ENCODE data around the gene CYB5RL.

The CYB5RL gene

GRCh38 chr1:54244655-54245054, 44.8 kb upstream of the CYB5RL start:
- H3K4me3 ChIP-seq (ENCODE audit: low read depth in 1 of 2, low read length in 1 of 2) = no peak overlapping the region
- peaks cover 6% of the 10 kb centered on the region for H3K36me3 ChIP-seq
- H3K4me1 ChIP-seq (ENCODE audit: control insufficient read depth in 1 of 2, insufficient read depth in 1 of 2, low read depth in 1 of 2, low read length in 1 of 2) = peaks cover 0 to under 1% of the 10 kb centered on the region in 2 experiments
- no peaks in the 10 kb centered on the region for H3K9me3 ChIP-seq
- no peak for TF ChIP-seq CTCF (IDR thresholded peaks at IDR 0.05)
- no peak overlapping the region for H3K27ac ChIP-seq
- no peaks in the 10 kb centered on the region for H3K27me3 ChIP-seq

GRCh38 chr1:54243022-54243421, 43.2 kb upstream of the CYB5RL start:
- Histone ChIP-seq H3K27me3 (no peaks in the 10 kb centered on the region), H3K36me3 (peaks cover 1% of the 10 kb centered on the region), H3K4me3 (ENCODE audit: low read depth in 1 of 2, low read length in 1 of 2) (no peak overlapping the region), H3K4me1 (ENCODE audit: control insufficient read depth in 1 of 2, insufficient read depth in 1 of 2, low read depth in 1 of 2, low read length in 1 of 2) (peaks cover 14 to 17% of the 10 kb centered on the region in 2 experiments), H3K27ac (no peak overlapping the region), H3K9me3 (no peaks in the 10 kb centered on the region)
- no peak for TF ChIP-seq CTCF (IDR thresholded peaks at IDR 0.05)

- no peaks in the 10 kb centered on the region for H3K27me3 ChIP-seq
- no peak overlapping the region for H3K27ac ChIP-seq
- no peaks in the 10 kb centered on the region for H3K9me3 ChIP-seq
- no peak for TF ChIP-seq CTCF (IDR thresholded peaks at IDR 0.05)
- peaks cover 14 to 29% of the 10 kb centered on the region in 2 experiments for H3K4me1 ChIP-seq (ENCODE audit: control insufficient read depth in 1 of 2, insufficient read depth in 1 of 2, low read depth in 1 of 2, low read length in 1 of 2)
- H3K36me3 ChIP-seq = no peaks in the 10 kb centered on the region
- H3K4me3 ChIP-seq (ENCODE audit: low read depth in 1 of 2, low read length in 1 of 2) = no peak overlapping the region
These were observed 41.5 kb upstream of the CYB5RL start for GRCh38 chr1:54241364-54241763.

GRCh38 chr1:54240741-54241335, 41.0 kb upstream of the CYB5RL start:
- Histone ChIP-seq H3K4me3 (ENCODE audit: low read depth in 1 of 2, low read length in 1 of 2) (no peak overlapping the region), H3K9me3 (no peaks in the 10 kb centered on the region), H3K27ac (no peak overlapping the region), H3K36me3 (no peaks in the 10 kb centered on the region), H3K4me1 (ENCODE audit: control insufficient read depth in 1 of 2, insufficient read depth in 1 of 2, low read depth in 1 of 2, low read length in 1 of 2) (peaks cover 14 to 29% of the 10 kb centered on the region in 2 experiments), H3K27me3 (no peaks in the 10 kb centered on the region)
- TF ChIP-seq CTCF (IDR thresholded peaks at IDR 0.05) = no peak

GRCh38 chr1:54239631-54240031, 39.8 kb upstream of the CYB5RL start:
- Histone ChIP-seq H3K4me3 (ENCODE audit: low read depth in 1 of 2, low read length in 1 of 2) (no peak overlapping the region), H3K36me3 (no peaks in the 10 kb centered on the region), H3K9me3 (no peaks in the 10 kb centered on the region), H3K4me1 (ENCODE audit: control insufficient read depth in 1 of 2, insufficient read depth in 1 of 2, low read depth in 1 of 2, low read length in 1 of 2) (peaks cover 14 to 29% of the 10 kb centered on the region in 2 experiments), H3K27ac (no peak overlapping the region), H3K27me3 (no peaks in the 10 kb centered on the region)
- no peak for TF ChIP-seq CTCF (IDR thresholded peaks at IDR 0.05)

GRCh38 chr1:54239035-54239383, 39.2 kb upstream of the CYB5RL start:
- no peak for TF ChIP-seq CTCF (IDR thresholded peaks at IDR 0.05)
- Histone ChIP-seq H3K4me3 (ENCODE audit: low read depth in 1 of 2, low read length in 1 of 2) (no peak overlapping the region), H3K27me3 (no peaks in the 10 kb centered on the region), H3K4me1 (ENCODE audit: control insufficient read depth in 1 of 2, insufficient read depth in 1 of 2, low read depth in 1 of 2, low read length in 1 of 2) (peaks cover 14 to 29% of the 10 kb centered on the region in 2 experiments), H3K36me3 (no peaks in the 10 kb centered on the region), H3K9me3 (no peaks in the 10 kb centered on the region), H3K27ac (no peak overlapping the region)
